DND-41 (cell line): Measurements from ENCODE around the gene RRP15.

Experiments
- ATAC-seq: fragments of 200-7000 bp; cut with Tn5 transposase; 3 replicates; pipeline ENCODE4 v1.9.1; 2021; ENCODE audit warnings: low read depth; ENCODE audit not compliant: insufficient read depth
- DNase-seq: peaks from one replicate; pipeline ENCODE4 v3.0.0-alpha.2; 2020
- H2AFZ ChIP-seq: 2 replicates; pipeline ENCODE4 v1.6.0; 2012; ENCODE audit warnings: low read depth, low read length
- H3K27ac ChIP-seq: 2 replicates; pipeline ENCODE4 v1.5.1; 2012; ENCODE audit warnings: low read length, inconsistent platforms
- H3K27me3 ChIP-seq: fragments of 200-600 bp; sonication (generic); 2 replicates; pipeline ENCODE4 v1.6.0; 2012; ENCODE audit warnings: low read length, mild to moderate bottlenecking, inconsistent platforms; ENCODE audit not compliant: insufficient read depth, poor library complexity
- H3K36me3 ChIP-seq: 2 replicates; pipeline ENCODE4 v1.5.1; 2012; ENCODE audit warnings: low read length, inconsistent platforms; ENCODE audit not compliant: insufficient read depth
- H3K4me1 ChIP-seq: 2 replicates; pipeline ENCODE4 v1.5.1; 2012; ENCODE audit warnings: mild to moderate bottlenecking, low read length; ENCODE audit not compliant: insufficient read depth
- H3K4me2 ChIP-seq: 2 replicates; pipeline ENCODE4 v1.6.0; 2012; ENCODE audit warnings: mild to moderate bottlenecking, moderate library complexity, low read length, inconsistent platforms; ENCODE audit not compliant: insufficient read depth
- H3K4me3 ChIP-seq, 2 experiments: fragments of 200-600 bp in 1 of 2; shearing (Covaris generic) in 1 of 2; 2 replicates each; pipeline ENCODE4 v1.5.1; 2012 to 2016; ENCODE audit warnings: inconsistent platforms in 2 of 2, low read length in 2 of 2, mild to moderate bottlenecking in 2 of 2, low read depth in 1 of 2, moderate library complexity in 1 of 2
- H3K79me2 ChIP-seq: 2 replicates; pipeline ENCODE4 v1.6.0; 2012; ENCODE audit warnings: low read length, inconsistent platforms; ENCODE audit not compliant: insufficient read depth
- H3K9ac ChIP-seq: 2 replicates; pipeline ENCODE4 v1.6.0; 2012; ENCODE audit warnings: low read depth, mild to moderate bottlenecking, inconsistent platforms, low read length, moderate library complexity
- H3K9me3 ChIP-seq: 2 replicates; pipeline ENCODE4 v1.5.1; 2012; ENCODE audit warnings: low read length, moderate library complexity, mild to moderate bottlenecking, inconsistent platforms; ENCODE audit not compliant: insufficient read depth, severe bottlenecking
- H4K20me1 ChIP-seq: 2 replicates; pipeline ENCODE4 v1.6.0; 2012; ENCODE audit warnings: low read length; ENCODE audit not compliant: insufficient read depth
- EZH2 ChIP-seq: IDR thresholded peaks from 3 replicates; pipeline ENCODE4 v1.6.1; 2012; ENCODE audit warnings: borderline replicate concordance, low read depth, mild to moderate bottlenecking, moderate library complexity, low read length, inconsistent platforms; ENCODE audit not compliant: severe bottlenecking
- TF ChIP-seq, protein P1 (sequence below): IDR thresholded peaks from 2 replicates; pipeline ENCODE4 v1.5.1; 2012; ENCODE audit warnings: borderline replicate concordance, low read length, moderate library complexity, mild to moderate bottlenecking; ENCODE audit not compliant: poor library complexity, severe bottlenecking; ENCODE audit errors: extremely low read depth

The RRP15 gene

DNA sequence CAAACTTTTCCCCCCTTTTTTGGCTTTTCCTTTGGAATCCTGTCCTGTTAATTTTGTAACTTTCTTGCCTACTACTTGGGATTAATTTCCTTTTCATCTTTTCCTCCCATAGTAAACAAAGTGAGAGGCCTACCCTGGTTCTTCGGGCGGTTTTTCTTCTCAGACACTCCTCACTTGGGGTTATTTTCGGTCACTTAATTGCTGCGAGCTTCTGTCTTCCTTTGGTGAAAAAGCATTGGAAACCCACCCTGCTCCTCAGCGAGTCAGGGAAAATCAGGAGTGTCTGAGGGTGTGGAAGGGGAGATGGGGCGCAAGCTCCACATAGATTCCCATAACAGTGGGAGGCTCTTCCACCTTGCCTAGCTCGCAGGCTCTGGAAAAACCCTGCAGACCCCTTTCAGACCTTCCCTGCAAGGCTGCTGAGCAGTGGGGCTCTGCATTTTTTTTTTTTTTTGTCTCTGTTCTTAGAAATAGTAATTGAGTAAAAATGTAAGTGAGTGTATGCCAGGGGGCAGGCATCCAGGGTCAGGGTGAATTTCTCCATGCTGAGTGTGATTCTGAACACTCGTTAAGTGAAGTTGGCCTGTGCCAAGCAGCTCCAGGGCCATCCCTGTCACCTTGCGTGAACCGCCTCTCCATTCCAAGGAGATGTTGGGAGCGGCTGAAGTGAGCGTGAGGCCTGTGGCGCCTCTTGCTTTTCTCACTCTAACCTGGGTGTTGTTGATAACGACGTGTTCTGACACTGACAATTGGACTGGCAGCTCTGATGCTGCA, 80.3 kb downstream of the RRP15 start:
- H4K20me1 ChIP-seq: no peaks in the 10 kb centered on the region
- ATAC-seq (no peak), DNase-seq (no peak)
- H3K36me3 ChIP-seq: no peaks in the 10 kb centered on the region
- no peak overlapping the region for H3K4me3 ChIP-seq
- no peaks in the 10 kb centered on the region for H3K27me3 ChIP-seq
- H2AFZ ChIP-seq: no peak overlapping the region
- H3K4me2 ChIP-seq: no peak overlapping the region
- H3K27ac ChIP-seq: no peak overlapping the region
- TF ChIP-seq EZH2: no peak
- TF ChIP-seq, protein P1, sequence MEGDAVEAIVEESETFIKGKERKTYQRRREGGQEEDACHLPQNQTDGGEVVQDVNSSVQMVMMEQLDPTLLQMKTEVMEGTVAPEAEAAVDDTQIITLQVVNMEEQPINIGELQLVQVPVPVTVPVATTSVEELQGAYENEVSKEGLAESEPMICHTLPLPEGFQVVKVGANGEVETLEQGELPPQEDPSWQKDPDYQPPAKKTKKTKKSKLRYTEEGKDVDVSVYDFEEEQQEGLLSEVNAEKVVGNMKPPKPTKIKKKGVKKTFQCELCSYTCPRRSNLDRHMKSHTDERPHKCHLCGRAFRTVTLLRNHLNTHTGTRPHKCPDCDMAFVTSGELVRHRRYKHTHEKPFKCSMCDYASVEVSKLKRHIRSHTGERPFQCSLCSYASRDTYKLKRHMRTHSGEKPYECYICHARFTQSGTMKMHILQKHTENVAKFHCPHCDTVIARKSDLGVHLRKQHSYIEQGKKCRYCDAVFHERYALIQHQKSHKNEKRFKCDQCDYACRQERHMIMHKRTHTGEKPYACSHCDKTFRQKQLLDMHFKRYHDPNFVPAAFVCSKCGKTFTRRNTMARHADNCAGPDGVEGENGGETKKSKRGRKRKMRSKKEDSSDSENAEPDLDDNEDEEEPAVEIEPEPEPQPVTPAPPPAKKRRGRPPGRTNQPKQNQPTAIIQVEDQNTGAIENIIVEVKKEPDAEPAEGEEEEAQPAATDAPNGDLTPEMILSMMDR: no peak
- H3K9ac ChIP-seq: no peak overlapping the region
- H3K4me1 ChIP-seq: no peaks in the 10 kb centered on the region
- no peaks in the 10 kb centered on the region for H3K9me3 ChIP-seq
- H3K79me2 ChIP-seq: no peaks in the 10 kb centered on the region

DNA sequence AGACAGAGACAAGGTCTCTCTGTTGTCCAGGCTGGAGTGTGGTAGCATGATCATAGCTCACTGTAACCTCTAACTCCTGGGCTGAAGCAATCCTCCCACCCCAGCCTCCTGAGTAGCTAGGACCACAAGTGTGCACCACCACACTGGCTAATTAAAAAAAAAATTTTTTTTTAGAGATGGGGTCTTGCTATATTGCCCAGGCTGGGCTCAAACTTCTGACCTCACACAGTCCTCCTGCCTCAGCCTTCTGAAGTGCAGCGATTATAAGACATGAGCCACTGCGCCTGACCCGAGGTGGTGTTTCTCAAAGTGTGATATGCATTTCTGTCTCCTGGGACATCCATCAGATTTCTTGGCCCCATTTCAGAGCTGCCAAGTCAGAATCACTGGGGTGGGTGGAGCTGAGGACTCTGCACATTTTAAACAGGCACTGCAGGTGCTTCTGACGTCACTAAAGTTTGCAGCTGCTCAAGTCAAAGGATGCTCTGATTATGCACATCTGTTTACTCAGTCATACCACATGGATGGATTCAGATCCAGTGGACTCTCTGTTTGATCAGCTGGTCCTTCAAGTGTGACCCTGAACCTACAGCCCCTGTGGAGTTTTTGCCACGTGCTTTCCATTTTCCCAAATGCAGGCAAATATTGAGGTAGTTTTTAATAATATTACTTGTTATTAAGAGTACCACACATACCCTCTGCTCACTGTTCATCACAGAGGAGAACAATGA, 81.4 kb downstream of the RRP15 start:
- no peak for TF ChIP-seq EZH2
- TF ChIP-seq, protein P1: no peak
- DNase-seq (no peak), ATAC-seq (no peak)
- Histone ChIP-seq H3K79me2 (no peaks in the 10 kb centered on the region), H3K4me2 (no peak overlapping the region), H3K36me3 (no peaks in the 10 kb centered on the region), H3K4me1 (no peaks in the 10 kb centered on the region), H3K4me3 (no peak overlapping the region), H3K27ac (no peak overlapping the region), H4K20me1 (no peaks in the 10 kb centered on the region), H2AFZ (no peak overlapping the region), H3K27me3 (no peaks in the 10 kb centered on the region), H3K9me3 (no peaks in the 10 kb centered on the region), H3K9ac (no peak overlapping the region)

DNA sequence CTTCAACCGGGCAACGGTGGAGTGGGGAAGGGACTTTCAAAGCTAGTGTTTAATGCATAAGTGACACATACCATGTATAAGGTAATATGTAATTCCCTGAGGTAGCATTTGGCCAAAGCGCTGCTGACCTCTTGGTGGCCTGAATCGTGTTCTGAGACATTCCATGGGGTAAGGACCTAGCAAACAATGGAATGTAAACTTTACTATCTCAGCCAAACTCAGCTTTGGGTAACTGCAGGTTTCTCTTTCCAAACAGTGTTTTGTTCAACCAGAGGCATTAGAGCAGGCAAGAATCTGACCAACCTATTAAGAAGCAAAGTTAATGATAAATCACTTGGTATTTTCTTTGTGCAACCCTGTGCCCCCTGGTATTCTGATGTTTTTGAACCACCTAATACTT, 82.0 kb downstream of the RRP15 start:
- H2AFZ ChIP-seq: no peak overlapping the region
- no peak overlapping the region for H3K27ac ChIP-seq
- no peak for TF ChIP-seq EZH2
- TF ChIP-seq, protein P1: no peak
- H3K36me3 ChIP-seq: no peaks in the 10 kb centered on the region
- no peaks in the 10 kb centered on the region for H4K20me1 ChIP-seq
- H3K4me1 ChIP-seq: no peaks in the 10 kb centered on the region
- no peak overlapping the region for H3K4me2 ChIP-seq
- no peaks in the 10 kb centered on the region for H3K79me2 ChIP-seq
- ATAC-seq (no peak), DNase-seq (no peak)
- H3K27me3 ChIP-seq: no peaks in the 10 kb centered on the region
- no peak overlapping the region for H3K9ac ChIP-seq
- H3K4me3 ChIP-seq: no peak overlapping the region
- H3K9me3 ChIP-seq: no peaks in the 10 kb centered on the region
